ENCODE results near the gene ATP11A.

GRCh38 chr13:112643759-112644459 lies 45.9 kb upstream of the ATP11A start:
- no peak for TF ChIP-seq CEBPB (IDR thresholded peaks at IDR 0.05; ENCODE audit: borderline replicate concordance in 1 of 2, low read depth in 2 of 2, low read length in 2 of 2)
- no peak for TF ChIP-seq CTCF (IDR thresholded peaks at IDR 0.05 in 2 of 3, conservative IDR thresholded peaks at IDR 0.05 in 1 of 3; ENCODE audit: control insufficient read depth in 2 of 3, extremely low read depth in 1 of 3, insufficient read depth in 1 of 3, low read depth in 3 of 3, low read length in 3 of 3)
- TF ChIP-seq SMC3 (IDR thresholded peaks at IDR 0.05; ENCODE audit: borderline replicate concordance, low read length), result no peak
- no peak for TF ChIP-seq MAX (IDR thresholded peaks at IDR 0.05; ENCODE audit: low read depth, low read length)
- no peak for TF ChIP-seq POLR2AphosphoS5 (IDR thresholded peaks at IDR 0.05; ENCODE audit: low read length)
- no peak for TF ChIP-seq RAD21 (IDR thresholded peaks at IDR 0.05; ENCODE audit: insufficient read depth, low read depth, low read length)
- TF ChIP-seq SP1 (IDR thresholded peaks at IDR 0.05; ENCODE audit: low read depth, low read length), result no peak
- TF ChIP-seq, protein P1, sequence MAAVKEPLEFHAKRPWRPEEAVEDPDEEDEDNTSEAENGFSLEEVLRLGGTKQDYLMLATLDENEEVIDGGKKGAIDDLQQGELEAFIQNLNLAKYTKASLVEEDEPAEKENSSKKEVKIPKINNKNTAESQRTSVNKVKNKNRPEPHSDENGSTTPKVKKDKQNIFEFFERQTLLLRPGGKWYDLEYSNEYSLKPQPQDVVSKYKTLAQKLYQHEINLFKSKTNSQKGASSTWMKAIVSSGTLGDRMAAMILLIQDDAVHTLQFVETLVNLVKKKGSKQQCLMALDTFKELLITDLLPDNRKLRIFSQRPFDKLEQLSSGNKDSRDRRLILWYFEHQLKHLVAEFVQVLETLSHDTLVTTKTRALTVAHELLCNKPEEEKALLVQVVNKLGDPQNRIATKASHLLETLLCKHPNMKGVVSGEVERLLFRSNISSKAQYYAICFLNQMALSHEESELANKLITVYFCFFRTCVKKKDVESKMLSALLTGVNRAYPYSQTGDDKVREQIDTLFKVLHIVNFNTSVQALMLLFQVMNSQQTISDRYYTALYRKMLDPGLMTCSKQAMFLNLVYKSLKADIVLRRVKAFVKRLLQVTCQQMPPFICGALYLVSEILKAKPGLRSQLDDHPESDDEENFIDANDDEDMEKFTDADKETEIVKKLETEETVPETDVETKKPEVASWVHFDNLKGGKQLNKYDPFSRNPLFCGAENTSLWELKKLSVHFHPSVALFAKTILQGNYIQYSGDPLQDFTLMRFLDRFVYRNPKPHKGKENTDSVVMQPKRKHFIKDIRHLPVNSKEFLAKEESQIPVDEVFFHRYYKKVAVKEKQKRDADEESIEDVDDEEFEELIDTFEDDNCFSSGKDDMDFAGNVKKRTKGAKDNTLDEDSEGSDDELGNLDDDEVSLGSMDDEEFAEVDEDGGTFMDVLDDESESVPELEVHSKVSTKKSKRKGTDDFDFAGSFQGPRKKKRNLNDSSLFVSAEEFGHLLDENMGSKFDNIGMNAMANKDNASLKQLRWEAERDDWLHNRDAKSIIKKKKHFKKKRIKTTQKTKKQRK (IDR thresholded peaks at IDR 0.05; ENCODE audit: low read depth, low read length), result no peak
- TF ChIP-seq FOXK2 (IDR thresholded peaks at IDR 0.05), result no peak
- TF ChIP-seq BCL3 (IDR thresholded peaks at IDR 0.05; ENCODE audit: borderline replicate concordance, insufficient read depth, low read depth, low read length, poor library complexity, severe bottlenecking), result no peak
- no peak for TF ChIP-seq KDM1A (IDR thresholded peaks at IDR 0.05; ENCODE audit: borderline replicate concordance)

Data from GM12878 (cell line).